ENCODE results near the gene ELMO2.

ELMO2 gene

GRCh38 chr20:46350201-46350985 lies 56.0 kb downstream of the ELMO2 start:
- peak; percentile 4 for DNase-seq

- DNase-seq, result no peak
Observed at GRCh38 chr20:46349742-46350056, 56.7 kb downstream of the ELMO2 start.

GRCh38 chr20:46349035-46349741 lies 57.2 kb downstream of the ELMO2 start:
- no peak for DNase-seq

GRCh38 chr20:46347841-46348803 lies 58.3 kb downstream of the ELMO2 start:
- no peak for DNase-seq

GRCh38 chr20:46346770-46347169 lies 59.6 kb downstream of the ELMO2 start:
- no peak for DNase-seq

GRCh38 chr20:46344488-46345162 lies 61.8 kb downstream of the ELMO2 start:
- DNase-seq, result no peak

- no peak for DNase-seq
Observed at GRCh38 chr20:46343975-46344357, 62.4 kb downstream of the ELMO2 start.

GRCh38 chr20:46343348-46343974 lies 63.0 kb downstream of the ELMO2 start:
- no peak for DNase-seq

GRCh38 chr20:46342451-46343347 lies 63.7 kb downstream of the ELMO2 start:
- DNase-seq, result no peak

GRCh38 chr20:46342010-46342378 lies 64.4 kb downstream of the ELMO2 start:
- DNase-seq, result no peak

- no peak for DNase-seq
Observed at GRCh38 chr20:46341074-46342009, 65.1 kb downstream of the ELMO2 start.

GRCh38 chr20:46339037-46339436 lies 67.4 kb downstream of the ELMO2 start:
- DNase-seq, result no peak

- DNase-seq, result no peak
Observed at GRCh38 chr20:46336735-46337134, 69.7 kb downstream of the ELMO2 start.

- DNase-seq, result no peak
Observed at GRCh38 chr20:46334303-46334904, 72.0 kb downstream of the ELMO2 start.

- no peak for DNase-seq
Observed at GRCh38 chr20:46333161-46333991, 73.0 kb downstream of the ELMO2 start.

- no peak for DNase-seq
Observed at GRCh38 chr20:46332373-46333160, 73.8 kb downstream of the ELMO2 start.

GRCh38 chr20:46331611-46332361 lies 74.6 kb downstream of the ELMO2 start:
- no peak for DNase-seq

Measured in GF-D8 (cell line).